H9 (cell line): ENCODE data around the gene PLEKHA5. TPM values are rescaled to one million over a fixed set of nuclear protein-coding genes. Genes with fewer than 3 reads are reported as not detected.

Source experiments
- DNase-seq: peaks from one replicate; pipeline ENCODE4 v3.0.0-alpha.2; 2017
- H2AFZ ChIP-seq: one replicate; pipeline ENCODE4 v1.6.1; 2013; ENCODE audit warnings: mild to moderate bottlenecking, low read length, control low read depth, moderate library complexity
- H2AK5ac ChIP-seq: 2 replicates; pipeline ENCODE4 v1.6.1; 2013; ENCODE audit warnings: low read length, control low read depth, mixed read lengths; ENCODE audit not compliant: insufficient read length
- H2BK120ac ChIP-seq: one replicate; pipeline ENCODE4 v1.6.1; 2013; ENCODE audit warnings: low read depth, mild to moderate bottlenecking, low read length, control low read depth, inconsistent platforms; ENCODE audit not compliant: poor library complexity, severe bottlenecking
- H2BK12ac ChIP-seq: 2 replicates; pipeline ENCODE4 v1.6.1; 2013; ENCODE audit warnings: low read length, control low read depth, mixed read lengths, low read depth; ENCODE audit not compliant: insufficient read length
- H2BK15ac ChIP-seq: 2 replicates; pipeline ENCODE4 v1.6.1; 2013; ENCODE audit warnings: low read depth, low read length, control low read depth
- H2BK20ac ChIP-seq: one replicate; pipeline ENCODE4 v1.6.1; 2013; ENCODE audit warnings: low read depth, mild to moderate bottlenecking, low read length, control low read depth, inconsistent platforms; ENCODE audit not compliant: poor library complexity, severe bottlenecking
- H2BK5ac ChIP-seq: 2 replicates; pipeline ENCODE4 v1.6.1; 2013; ENCODE audit warnings: low read length, control low read depth, mixed read lengths; ENCODE audit not compliant: insufficient read length
- H3K14ac ChIP-seq: 2 replicates; pipeline ENCODE4 v1.6.1; 2013; ENCODE audit warnings: low read length, control low read depth; ENCODE audit not compliant: insufficient read depth
- H3K18ac ChIP-seq: 2 replicates; pipeline ENCODE4 v1.6.1; 2013; ENCODE audit warnings: low read depth, mild to moderate bottlenecking, mixed read lengths, low read length, control low read depth; ENCODE audit not compliant: insufficient read length
- H3K23ac ChIP-seq: 2 replicates; pipeline ENCODE4 v1.6.1; 2013; ENCODE audit warnings: low read length, control low read depth, mixed read lengths, low read depth; ENCODE audit not compliant: insufficient read length
- H3K23me2 ChIP-seq: 2 replicates; pipeline ENCODE4 v1.6.1; 2013; ENCODE audit warnings: low read depth, mild to moderate bottlenecking, mixed read lengths, low read length, control low read depth; ENCODE audit not compliant: insufficient read length, poor library complexity, severe bottlenecking
- H3K27ac ChIP-seq: 2 replicates; pipeline ENCODE4 v1.5.1; 2013; ENCODE audit warnings: low read length, control low read depth, mixed read lengths, low read depth; ENCODE audit not compliant: insufficient read length
- H3K27me3 ChIP-seq: 2 replicates; pipeline ENCODE4 v1.6.1; 2013; ENCODE audit warnings: low read length, control low read depth, inconsistent platforms; ENCODE audit not compliant: insufficient read depth
- H3K4ac ChIP-seq: 2 replicates; pipeline ENCODE4 v1.6.1; 2013; ENCODE audit warnings: low read depth, mild to moderate bottlenecking, control low read depth, inconsistent platforms, low read length, moderate library complexity
- H3K4me1 ChIP-seq: 2 replicates; pipeline ENCODE4 v1.6.1; 2013; ENCODE audit warnings: low read length, control low read depth, inconsistent platforms; ENCODE audit not compliant: insufficient read depth
- H3K4me2 ChIP-seq: 2 replicates; pipeline ENCODE4 v1.6.1; 2013; ENCODE audit warnings: low read length, control low read depth, mixed read lengths; ENCODE audit not compliant: insufficient read length, insufficient read depth
- H3K56ac ChIP-seq: 2 replicates; pipeline ENCODE4 v1.6.1; 2013; ENCODE audit warnings: low read depth, mild to moderate bottlenecking, mixed read lengths, low read length, control low read depth; ENCODE audit not compliant: insufficient read length
- H3K79me1 ChIP-seq: 2 replicates; pipeline ENCODE4 v1.6.1; 2013; ENCODE audit warnings: low read depth, mild to moderate bottlenecking, moderate library complexity, low read length, control low read depth, inconsistent platforms; ENCODE audit not compliant: insufficient read depth, poor library complexity, severe bottlenecking
- H3K79me2 ChIP-seq: 2 replicates; pipeline ENCODE4 v1.6.1; 2013; ENCODE audit warnings: low read length, control low read depth, inconsistent platforms; ENCODE audit not compliant: insufficient read depth
- H3K9ac ChIP-seq: 2 replicates; pipeline ENCODE4 v1.6.1; 2013; ENCODE audit warnings: low read length, control low read depth, mixed read lengths; ENCODE audit not compliant: insufficient read length; ENCODE audit errors: extremely low read depth
- H3K9me3 ChIP-seq: one replicate; pipeline ENCODE4 v1.6.1; 2013; ENCODE audit warnings: low read depth, low read length, inconsistent platforms; ENCODE audit not compliant: control insufficient read depth
- H3T11ph ChIP-seq: one replicate; pipeline ENCODE4 v1.6.1; 2013; ENCODE audit warnings: mild to moderate bottlenecking, low read length, control low read depth, inconsistent platforms
- H4K20me1 ChIP-seq: one replicate; pipeline ENCODE4 v1.6.1; 2013; ENCODE audit not compliant: control insufficient read depth, insufficient read length, insufficient read depth
- H4K5ac ChIP-seq: 2 replicates; pipeline ENCODE4 v1.6.1; 2013; ENCODE audit warnings: low read depth, mild to moderate bottlenecking, mixed read lengths, low read length, control low read depth; ENCODE audit not compliant: insufficient read length
- H4K8ac ChIP-seq: replicated peaks from 2 replicates; pipeline ENCODE4 v1.6.1; 2013; ENCODE audit warnings: low read length, control low read depth, mixed read lengths, low read depth; ENCODE audit not compliant: insufficient read length
- H4K91ac ChIP-seq: 2 replicates; pipeline ENCODE4 v1.6.1; 2013; ENCODE audit warnings: low read depth, mild to moderate bottlenecking, moderate library complexity, mixed read lengths, low read length, control low read depth; ENCODE audit not compliant: insufficient read length
- H3K27ac Mint-ChIP-seq, 3 experiments: 2 replicates in 2 of 3; 3 replicates in 1 of 3; pipeline ENCODE4 v1.8.0; 2020 to 2021; ENCODE audit warnings: mixed read lengths in 3 of 3, mild to moderate bottlenecking in 1 of 3, moderate library complexity in 1 of 3
- H3K27me3 Mint-ChIP-seq: 2 replicates; pipeline ENCODE4 v1.8.0; 2021; ENCODE audit warnings: low read depth, mild to moderate bottlenecking, moderate library complexity, mixed read lengths
- H3K36me3 Mint-ChIP-seq, 3 experiments: 2 replicates in 2 of 3; 3 replicates in 1 of 3; pipeline ENCODE4 v1.8.0; 2020 to 2021; ENCODE audit warnings: low read depth in 3 of 3, mixed read lengths in 3 of 3; ENCODE audit not compliant: insufficient read depth in 1 of 3
- H3K4me1 Mint-ChIP-seq, 2 experiments: 2 replicates each; pipeline ENCODE4 v1.8.0; 2020; ENCODE audit warnings: mixed read lengths in 2 of 2
- H3K4me3 Mint-ChIP-seq, 2 experiments: 2 replicates in 1 of 2; 3 replicates in 1 of 2; pipeline ENCODE4 v1.8.0; 2020 to 2021; ENCODE audit warnings: mild to moderate bottlenecking in 2 of 2, mixed read lengths in 2 of 2, moderate library complexity in 1 of 2
- H3K9me3 Mint-ChIP-seq, 2 experiments: 2 replicates in 1 of 2; 3 replicates in 1 of 2; pipeline ENCODE4 v1.8.0; 2020; ENCODE audit warnings: mild to moderate bottlenecking in 2 of 2, mixed read lengths in 2 of 2, moderate library complexity in 1 of 2
- total RNA-seq: library from RNA; stranded (reverse); gene quantifications from 2 replicates; pipeline ENCODE4 v1.2.1, GENCODE V29; 2021
- TF ChIP-seq, protein P1 (sequence below): fragments of 200-600 bp; sonication (generic); conservative IDR thresholded peaks from 3 replicates; pipeline ENCODE4 v1.8.0; 2021; ENCODE audit warnings: antibody characterized with exemption, mild to moderate bottlenecking

Gene PLEKHA5
- total RNA-seq, 1 experiment from 2014 or later = 86.7 TPM

DNA sequence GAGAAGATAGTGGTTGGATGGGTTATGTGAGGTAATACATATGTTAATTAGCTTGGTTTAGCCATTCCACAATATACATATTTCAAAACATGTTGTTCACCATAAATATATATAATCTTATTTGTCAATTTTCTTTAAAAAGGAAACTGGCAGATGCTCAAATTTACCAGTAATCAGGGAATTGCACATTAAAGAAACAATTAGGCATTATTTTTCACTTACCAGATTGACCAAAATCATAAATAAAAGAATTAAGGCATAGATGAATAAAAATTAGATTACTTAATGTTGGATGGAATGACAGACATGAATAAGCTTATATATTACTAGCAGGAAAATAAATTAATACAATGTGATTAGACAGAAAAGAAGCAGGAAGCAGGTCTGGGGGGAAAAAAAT lies 147.2 kb downstream of the PLEKHA5 start:
- Histone ChIP-seq H3K4ac (no peak overlapping the region), H3K4me2 (no peak overlapping the region), H3K27ac (no peak overlapping the region), H3K4me1 (no peaks in the 10 kb centered on the region), H2AFZ (no peak overlapping the region), H2AK5ac (no peak overlapping the region), H3K9me3 (no peaks in the 10 kb centered on the region), H2BK15ac (no peak overlapping the region), H3K18ac (no peak overlapping the region), H2BK5ac (no peak overlapping the region), H3K79me1 (no peaks in the 10 kb centered on the region), H4K20me1 (no peaks in the 10 kb centered on the region), H3K14ac (no peak overlapping the region), H3K56ac (no peak overlapping the region), H3K9ac (no peak overlapping the region), H4K91ac (no peak overlapping the region), H4K8ac (no peak overlapping the region), H3K27me3 (no peaks in the 10 kb centered on the region), H3K23ac (no peak overlapping the region), H2BK12ac (no peak overlapping the region), H2BK20ac (no peak overlapping the region), H3K23me2 (no peaks in the 10 kb centered on the region), H3T11ph (no peak overlapping the region), H2BK120ac (no peak overlapping the region), H3K79me2 (no peaks in the 10 kb centered on the region), H4K5ac (no peak overlapping the region)
- Mint-ChIP-seq H3K4me1 (peaks cover 2 to 5% of the 10 kb centered on the region in 2 experiments; a peak in 3 of 4 replicates), H3K9me3 (no peaks in the 10 kb centered on the region), H3K36me3 (peaks cover 25 to 75% (median 52%) of the 10 kb centered on the region in 3 experiments; a peak in 6 of 7 replicates), H3K27me3 (no peaks in the 10 kb centered on the region), H3K27ac (no peak overlapping the region; a peak in 1 of 7 replicates), H3K4me3 (no peak overlapping the region)
- no peak for DNase-seq
- TF ChIP-seq, protein P1, sequence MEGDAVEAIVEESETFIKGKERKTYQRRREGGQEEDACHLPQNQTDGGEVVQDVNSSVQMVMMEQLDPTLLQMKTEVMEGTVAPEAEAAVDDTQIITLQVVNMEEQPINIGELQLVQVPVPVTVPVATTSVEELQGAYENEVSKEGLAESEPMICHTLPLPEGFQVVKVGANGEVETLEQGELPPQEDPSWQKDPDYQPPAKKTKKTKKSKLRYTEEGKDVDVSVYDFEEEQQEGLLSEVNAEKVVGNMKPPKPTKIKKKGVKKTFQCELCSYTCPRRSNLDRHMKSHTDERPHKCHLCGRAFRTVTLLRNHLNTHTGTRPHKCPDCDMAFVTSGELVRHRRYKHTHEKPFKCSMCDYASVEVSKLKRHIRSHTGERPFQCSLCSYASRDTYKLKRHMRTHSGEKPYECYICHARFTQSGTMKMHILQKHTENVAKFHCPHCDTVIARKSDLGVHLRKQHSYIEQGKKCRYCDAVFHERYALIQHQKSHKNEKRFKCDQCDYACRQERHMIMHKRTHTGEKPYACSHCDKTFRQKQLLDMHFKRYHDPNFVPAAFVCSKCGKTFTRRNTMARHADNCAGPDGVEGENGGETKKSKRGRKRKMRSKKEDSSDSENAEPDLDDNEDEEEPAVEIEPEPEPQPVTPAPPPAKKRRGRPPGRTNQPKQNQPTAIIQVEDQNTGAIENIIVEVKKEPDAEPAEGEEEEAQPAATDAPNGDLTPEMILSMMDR = no peak
